Measurements from ENCODE around the gene TNFRSF8. TPM values are rescaled to one million over a fixed set of nuclear protein-coding genes. Genes with fewer than 3 reads are reported as not detected.

Gene TNFRSF8
- total and polyA plus RNA-seq, 2 of the 13 experiments (the other 11 are each of a cell fraction or from before 2014, with no cell fraction given): not detected

- DNase-seq (ENCODE audit: low spot score): no peak
- H3K9me3 ChIP-seq (ENCODE audit: low read length): no peaks in the 10 kb centered on the region
- no peak overlapping the region for H2AFZ ChIP-seq (ENCODE audit: low read length)
- H3K27me3 ChIP-seq (ENCODE audit: control insufficient read depth in 1 of 2, insufficient read depth in 2 of 2, low read length in 2 of 2): peaks cover 6 to 28% of the 10 kb centered on the region in 2 experiments; a peak in 4 of 5 replicates
- ChIA-PET POLR2A (no interaction called here), CTCF (ENCODE audit: low intra/inter-chr PET ratio, low total read pairs) (no interaction called here)
- H4K20me1 ChIP-seq (ENCODE audit: insufficient read depth, low read length): no peaks in the 10 kb centered on the region
- intact Hi-C loops (cut with micrococcal nuclease; ENCODE audit: unreplicated experiment): no loop called here
- H3K27ac ChIP-seq (ENCODE audit: extremely low read length, insufficient read depth, low read length): no peak overlapping the region
- no peak for ATAC-seq
- FAIRE-seq: no peak
- H3K4me3 ChIP-seq (replicated peaks in 1 of 3; ENCODE audit: insufficient read depth in 1 of 3, low read depth in 2 of 3, low read length in 3 of 3): no peak overlapping the region
- WGBS (ENCODE audit: low lambda C conversion rate): 39% methylated on average over 10 of the region's 15 CpGs
- H3K36me3 ChIP-seq (replicated peaks in 1 of 2; ENCODE audit: control insufficient read depth in 1 of 2, insufficient read depth in 2 of 2, low read length in 2 of 2): no peaks in the 10 kb centered on the region
- in situ Hi-C loops (cut with HindIII; ENCODE audit: extremely low pct_ligation_motif_present, low pct_unique_long_range_greater_than_20kb): no loop called here
- no TSS peak for BruUV-seq (replicated peaks)
- no peak overlapping the region for H3K4me2 ChIP-seq (ENCODE audit: low read depth, low read length)
- no peak overlapping the region for H3K9ac ChIP-seq (ENCODE audit: insufficient read depth, low read depth, low read length)
- no peaks in the 10 kb centered on the region for H3K79me2 ChIP-seq (ENCODE audit: insufficient read depth, low read length)
- TF ChIP-seq MTERF4 (CRISPR knock-in tag; IDR thresholded peaks at IDR 0.05) (no peak), FOXP4 (CRISPR knock-in tag; IDR thresholded peaks at IDR 0.05) (no peak), TOE1 (CRISPR knock-in tag; IDR thresholded peaks at IDR 0.05) (no peak), ZNF260 (CRISPR knock-in tag; IDR thresholded peaks at IDR 0.05; ENCODE audit: borderline replicate concordance, low read depth) (no peak)
- no peaks in the 10 kb centered on the region for H3K4me1 ChIP-seq (ENCODE audit: insufficient read depth, low read length)
These were observed 10.7 kb downstream of the TNFRSF8 start for GRCh38 chr1:12073796-12074195.
